A549 (cell line): Measurements from ENCODE around the gene DSPP.

Source experiments
- CBX2 ChIP-seq: fragments of 200-600 bp; sonication (generic); IDR thresholded peaks from 2 replicates; pipeline ENCODE4 v1.6.1; 2016; ENCODE audit warnings: low read depth, mild to moderate bottlenecking, borderline replicate concordance
- CBX8 ChIP-seq: fragments of 200-600 bp; sonication (generic); IDR thresholded peaks from 2 replicates; pipeline ENCODE4 v1.6.1; 2016
- CTCF ChIP-seq: fragments of >200 bp; sonication (Bioruptor Twin); formaldehyde crosslinking; IDR thresholded peaks from 3 replicates; pipeline ENCODE4 v1.5.1; 2016
- MYC ChIP-seq: IDR thresholded peaks from 2 replicates; pipeline ENCODE4 v1.6.1; 2012; ENCODE audit warnings: mild to moderate bottlenecking, inconsistent platforms, low read length, improper control_type of control experiment, borderline replicate concordance

GRCh38 chr4:87567191-87567590 is 41.1 kb upstream of the DSPP start:
- TF ChIP-seq CBX2 (no peak), CTCF (no peak), CBX8 (no peak), MYC (no peak)
